Fibroblast of mammary gland (primary cell): ENCODE data around the gene CSMD2.

Experiments
- DNase-seq: peaks from one replicate; pipeline ENCODE4 v3.0.0-alpha.2; 2010; ENCODE audit warnings: low read depth
- H3K4me3 ChIP-seq: 2 replicates; pipeline ENCODE4 v1.5.1; 2011; ENCODE audit warnings: low read depth, mild to moderate bottlenecking, low read length, moderate library complexity; ENCODE audit not compliant: control insufficient read depth
- CTCF ChIP-seq: conservative IDR thresholded peaks from 2 replicates; pipeline ENCODE4 v1.5.1; 2011; ENCODE audit warnings: low read depth, low read length, inconsistent platforms; ENCODE audit not compliant: control insufficient read depth, insufficient read depth

Gene CSMD2

GRCh38 chr1:33957854-33958253 lies 207.2 kb downstream of the CSMD2 start:
- no peak for TF ChIP-seq CTCF
- H3K4me3 ChIP-seq, result no peak overlapping the region
- DNase-seq, result no peak

- no peak overlapping the region for H3K4me3 ChIP-seq
- no peak for DNase-seq
- TF ChIP-seq CTCF, result no peak
These were observed 209.9 kb downstream of the CSMD2 start for GRCh38 chr1:33955096-33955495.

- DNase-seq, result no peak
- no peak for TF ChIP-seq CTCF
- no peak overlapping the region for H3K4me3 ChIP-seq
These were observed 215.5 kb downstream of the CSMD2 start for GRCh38 chr1:33949570-33949969.

- no peak for DNase-seq
- no peak for TF ChIP-seq CTCF
- H3K4me3 ChIP-seq, result no peak overlapping the region
These were observed 216.7 kb downstream of the CSMD2 start for GRCh38 chr1:33948291-33948690.

GRCh38 chr1:33946836-33947235 lies 218.2 kb downstream of the CSMD2 start:
- no peak overlapping the region for H3K4me3 ChIP-seq
- no peak for DNase-seq
- no peak for TF ChIP-seq CTCF

- H3K4me3 ChIP-seq, result no peak overlapping the region
- no peak for DNase-seq
- no peak for TF ChIP-seq CTCF
These were observed 220.2 kb downstream of the CSMD2 start for GRCh38 chr1:33944846-33945245.

- no peak overlapping the region for H3K4me3 ChIP-seq
- DNase-seq, result peak; percentile 78
- TF ChIP-seq CTCF, result no peak
These were observed 221.1 kb downstream of the CSMD2 start for GRCh38 chr1:33943978-33944377.
